HepG2 (cell line): Measurements from ENCODE around the gene PRR14. TPM values are rescaled to one million over a fixed set of nuclear protein-coding genes. Genes with fewer than 3 reads are reported as not detected.

ENCODE experiments used
- ARNT2 ChIP-seq: sonication (generic); formaldehyde crosslinking; IDR thresholded peaks from 2 replicates; pipeline ENCODE4 v1.8.0; 2022; ENCODE audit warnings: mild to moderate bottlenecking, low read depth, missing genetic modification reagents, moderate library complexity
- CC2D1A ChIP-seq: sonication (generic); formaldehyde crosslinking; IDR thresholded peaks from 2 replicates; pipeline ENCODE4 v1.8.1; 2023; ENCODE audit warnings: mild to moderate bottlenecking, missing genetic modification reagents
- CCDC6 ChIP-seq: sonication (generic); formaldehyde crosslinking; IDR thresholded peaks from 2 replicates; pipeline ENCODE4 v1.8.1; 2022; ENCODE audit warnings: mild to moderate bottlenecking, missing genetic modification reagents, moderate library complexity
- CSRNP1 ChIP-seq: sonication (generic); formaldehyde crosslinking; IDR thresholded peaks from 2 replicates; pipeline ENCODE4 v1.8.1; 2023; ENCODE audit warnings: mild to moderate bottlenecking, missing genetic modification reagents
- DDIT3 ChIP-seq: sonication (generic); formaldehyde crosslinking; IDR thresholded peaks from 2 replicates; pipeline ENCODE4 v1.4.0; 2020; ENCODE audit warnings: mild to moderate bottlenecking, missing genetic modification reagents
- DNMT3B ChIP-seq: conservative IDR thresholded peaks from 2 replicates; pipeline ENCODE4 v1.6.1; 2016; ENCODE audit warnings: missing biosample characterization, control low read depth
- ELF4 ChIP-seq: sonication (generic); formaldehyde crosslinking; IDR thresholded peaks from 2 replicates; pipeline ENCODE4 v1.5.0; 2020; ENCODE audit warnings: missing genetic modification reagents, mild to moderate bottlenecking, moderate library complexity, borderline replicate concordance
- FOXC1 ChIP-seq: sonication (generic); formaldehyde crosslinking; IDR thresholded peaks from 2 replicates; pipeline ENCODE4 v1.8.0; 2022; ENCODE audit warnings: mild to moderate bottlenecking, missing genetic modification reagents, borderline replicate concordance
- MAFK ChIP-seq, 2 experiments: IDR thresholded peaks in 1 of 2; conservative IDR thresholded peaks in 1 of 2; 2 replicates each; pipeline ENCODE4 v1.6.1; 2011; ENCODE audit warnings: improper control_type of control experiment in 2 of 2, low read length in 2 of 2
- NR0B2 ChIP-seq: sonication (generic); formaldehyde crosslinking; IDR thresholded peaks from 2 replicates; pipeline ENCODE4 v1.4.0; 2020; ENCODE audit warnings: mild to moderate bottlenecking, missing genetic modification reagents
- RARG ChIP-seq: sonication (generic); formaldehyde crosslinking; IDR thresholded peaks from 2 replicates; pipeline ENCODE4 v1.4.0; 2020; ENCODE audit warnings: low read depth, mild to moderate bottlenecking, missing genetic modification reagents
- ZBTB40 ChIP-seq, 2 experiments: fragments of 450-650 bp in 1 of 2; sonication (generic) in 1 of 2; formaldehyde crosslinking in 1 of 2; IDR thresholded peaks; 2 replicates each; pipeline versions ENCODE4 v1.6.1 to v1.8.0; 2016 to 2022; ENCODE audit warnings: antibody characterized with exemption in 1 of 2, mild to moderate bottlenecking in 1 of 2, missing genetic modification reagents in 1 of 2
- ZNF773 ChIP-seq: sonication (generic); formaldehyde crosslinking; IDR thresholded peaks from 2 replicates; pipeline ENCODE4 v1.4.0; 2020; ENCODE audit warnings: missing genetic modification reagents, borderline replicate concordance
- ZNF781 ChIP-seq: sonication (generic); formaldehyde crosslinking; IDR thresholded peaks from 2 replicates; pipeline ENCODE4 v1.5.1; 2020; ENCODE audit warnings: borderline replicate concordance, mild to moderate bottlenecking, missing genetic modification reagents; ENCODE audit errors: not compliant biosample characterization
- polyA plus RNA-seq, 8 experiments: library from polyadenylated mRNA; depleted of rRNA in 3 of 8; stranded (reverse) in 7 of 8; unstranded in 1 of 8; fragments of >200 nt; fragmentation: Illumina TruSeq in 4 of 8; extraction: Trizol in 4 of 8; gene quantifications; 2 replicates each; pipeline versions ENCODE4 v1.2.1 to v1.2.3, GENCODE V29; 2011 to 2016; ENCODE audit warnings: low read depth in 4 of 8, missing spikeins in 1 of 8, mixed read lengths in 1 of 8; ENCODE audit not compliant: insufficient read depth in 1 of 8
- total RNA-seq, 5 experiments: library from RNA; depleted of rRNA; stranded (reverse); fragments of >200 nt; fragmentation: Illumina TruSeq; extraction: Trizol; gene quantifications; 2 replicates each; pipeline ENCODE4 v1.2.3, GENCODE V29; 2016; ENCODE audit warnings: low read depth in 1 of 5

PRR14 gene
- total and polyA plus RNA-seq, 2 of the 13 experiments (the other 11 are each of a cell fraction or from before 2014, with no cell fraction given), result 8.4 to 11.0 TPM

- TF ChIP-seq ZBTB40 (IDR thresholded peaks at IDR 0.05) (no peak), ZBTB40 (CRISPR knock-in tag; IDR thresholded peaks at IDR 0.05) (no peak; the same call in none of the 2 replicates), CC2D1A (CRISPR knock-in tag) (no peak), DDIT3 (CRISPR knock-in tag) (no peak), CSRNP1 (peak; percentile 66), FOXC1 (peak; percentile 93; the same call in 1 of the 2 replicates), RARG (peak; percentile 13; the same call in 1 of the 2 replicates), ZNF781 (peak; percentile 82), ARNT2 (CRISPR knock-in tag) (peak; percentile 99), ELF4 (CRISPR knock-in tag) (peak; percentile 91; the same call in 1 of the 2 replicates), CCDC6 (0 out of 2 replicates have a peak, but pooled peaks have one; percentile 83), ZNF773 (0 out of 2 replicates have a peak, but pooled peaks have one; percentile 70), MAFK (conservative IDR thresholded peaks at IDR 0.05 in 1 of 2, IDR thresholded peaks at IDR 0.05 in 1 of 2; ENCODE audit: low read length in 2 of 2) (no peak), DNMT3B (peak; percentile 82; the same call in 1 of the 2 replicates), NR0B2 (CRISPR knock-in tag) (no peak)
These were observed 47.5 kb downstream of the PRR14 start (continued) for GRCh38 chr16:30698139-30698815.
